RKO (cell line): ENCODE data around the gene LRRC41.
A peak's percentile ranks its signal among the peaks of the same experiment; 100 is the strongest.
"Not testable (repeated sequence)": the region's sequence is repeated elsewhere in the genome, so short reads cannot be mapped to it uniquely, and the experiment has no call there.

Source experiments
- DNase-seq: peaks from one replicate; pipeline ENCODE4 v3.0.0-alpha.2; 2016; ENCODE audit warnings: low spot score

LRRC41 gene, protein sequence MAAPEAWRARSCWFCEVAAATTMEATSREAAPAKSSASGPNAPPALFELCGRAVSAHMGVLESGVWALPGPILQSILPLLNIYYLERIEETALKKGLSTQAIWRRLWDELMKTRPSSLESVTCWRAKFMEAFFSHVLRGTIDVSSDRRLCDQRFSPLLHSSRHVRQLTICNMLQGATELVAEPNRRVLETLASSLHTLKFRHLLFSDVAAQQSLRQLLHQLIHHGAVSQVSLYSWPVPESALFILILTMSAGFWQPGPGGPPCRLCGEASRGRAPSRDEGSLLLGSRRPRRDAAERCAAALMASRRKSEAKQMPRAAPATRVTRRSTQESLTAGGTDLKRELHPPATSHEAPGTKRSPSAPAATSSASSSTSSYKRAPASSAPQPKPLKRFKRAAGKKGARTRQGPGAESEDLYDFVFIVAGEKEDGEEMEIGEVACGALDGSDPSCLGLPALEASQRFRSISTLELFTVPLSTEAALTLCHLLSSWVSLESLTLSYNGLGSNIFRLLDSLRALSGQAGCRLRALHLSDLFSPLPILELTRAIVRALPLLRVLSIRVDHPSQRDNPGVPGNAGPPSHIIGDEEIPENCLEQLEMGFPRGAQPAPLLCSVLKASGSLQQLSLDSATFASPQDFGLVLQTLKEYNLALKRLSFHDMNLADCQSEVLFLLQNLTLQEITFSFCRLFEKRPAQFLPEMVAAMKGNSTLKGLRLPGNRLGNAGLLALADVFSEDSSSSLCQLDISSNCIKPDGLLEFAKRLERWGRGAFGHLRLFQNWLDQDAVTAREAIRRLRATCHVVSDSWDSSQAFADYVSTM

DNA sequence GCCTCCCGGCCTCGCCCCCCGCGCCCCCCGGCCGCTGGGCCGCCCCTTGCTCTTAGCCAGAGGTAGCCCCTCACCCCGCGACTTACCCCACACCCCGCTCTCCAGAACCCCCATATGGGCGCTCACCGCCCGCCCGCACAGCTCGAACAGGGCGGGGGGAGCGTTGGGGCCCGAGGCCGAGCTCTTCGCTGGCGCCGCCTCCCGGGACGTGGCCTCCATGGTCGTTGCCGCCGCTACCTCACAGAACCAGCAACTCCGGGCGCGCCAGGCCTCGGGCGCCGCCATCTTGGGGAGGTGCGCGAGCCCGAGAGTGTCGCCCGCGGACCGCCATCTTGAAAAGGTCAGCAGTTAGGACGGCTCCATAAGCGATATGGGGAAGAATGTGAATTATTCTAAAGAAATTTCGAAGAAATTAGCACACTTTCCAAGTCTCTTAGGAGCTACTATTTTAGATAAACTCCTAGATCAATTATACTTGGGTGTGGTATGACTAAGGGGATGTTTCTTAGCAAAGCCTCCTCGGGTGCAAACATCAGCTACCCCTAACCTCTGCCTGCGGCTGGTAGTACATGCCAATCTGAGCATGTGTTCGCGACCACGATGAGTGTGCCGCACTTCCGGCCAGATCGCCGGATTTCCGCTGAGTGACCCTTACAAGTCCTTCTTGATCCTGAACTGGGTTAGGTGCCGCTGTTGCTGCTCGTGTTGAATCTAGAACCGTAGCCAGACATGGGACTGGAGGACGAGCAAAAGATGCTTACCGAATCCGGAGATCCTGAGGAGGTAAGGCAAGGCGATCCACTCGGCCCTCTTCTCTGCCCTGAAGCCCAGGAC lies at the start of gene LRRC41, which contains the start of gene UQCRH:
LRRC41 (minus strand) TSS at position 579 of the 834 bp plus-strand sequence; CDS start at position 285, 294 bp downstream.
UQCRH (plus strand) TSS at position 661 of the 834 bp plus-strand sequence; CDS start at position 730, 69 bp downstream.
- peak; percentile 99 for DNase-seq

DNA sequence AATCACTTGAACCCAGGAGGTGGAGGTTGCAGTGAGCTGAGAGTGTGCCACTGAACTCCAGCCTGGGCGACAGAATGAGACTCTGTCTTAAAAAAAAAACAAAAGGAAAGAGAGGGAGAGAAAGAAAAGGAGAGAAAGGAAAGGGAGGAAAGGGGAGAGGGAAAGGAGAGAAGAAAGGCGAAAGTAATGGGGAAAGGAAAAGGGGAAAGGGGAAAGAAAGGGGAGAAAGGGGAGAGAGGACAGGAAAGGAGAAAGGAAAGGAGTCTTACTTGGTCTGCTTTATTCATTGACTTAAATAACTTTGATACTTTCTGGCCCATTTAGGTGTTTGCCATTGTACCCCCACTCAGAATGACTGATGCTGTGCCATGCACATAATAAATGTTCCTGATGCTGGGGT lies 48.9 kb upstream of the LRRC41 start:
- no peak for DNase-seq

DNA sequence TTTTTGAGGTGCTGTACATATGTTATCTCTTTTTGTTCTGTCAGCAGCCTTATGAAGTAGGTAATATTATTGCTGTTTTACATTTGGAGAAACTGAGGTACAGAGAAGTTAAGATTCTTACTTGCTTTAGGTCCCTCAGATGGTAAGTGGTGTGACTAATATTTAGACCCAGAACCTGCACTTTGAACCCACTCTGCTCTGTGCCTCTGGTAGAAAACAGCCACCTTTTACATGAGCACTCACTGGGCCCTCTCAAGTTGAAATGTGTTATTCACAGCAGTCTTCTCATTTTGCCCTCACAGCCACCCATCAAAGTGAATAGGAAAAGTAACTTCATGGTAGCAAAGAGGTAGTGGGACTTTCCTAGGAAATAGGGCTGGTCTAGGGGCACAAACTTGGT lies 41.9 kb upstream of the LRRC41 start:
- DNase-seq, result no peak

DNA sequence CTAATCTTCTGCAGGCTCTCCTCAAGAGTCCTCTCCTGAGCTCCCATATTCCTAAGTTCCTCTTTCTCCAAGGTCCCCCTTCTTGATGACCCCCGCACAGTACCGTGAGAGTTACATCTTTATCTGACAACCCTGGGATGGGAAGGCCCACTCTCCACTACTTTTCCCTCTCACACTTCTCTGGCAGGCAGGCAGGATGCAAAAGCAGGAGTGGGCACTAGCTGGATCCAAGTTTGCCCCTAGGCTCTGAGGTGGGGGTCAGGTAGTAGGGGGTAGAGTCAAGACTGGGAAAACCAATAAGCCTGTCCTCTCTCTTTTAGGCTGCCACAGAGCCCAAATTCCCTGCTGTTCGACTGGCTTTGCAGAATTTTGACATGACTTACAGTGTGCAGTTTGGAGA lies 41.1 kb upstream of the LRRC41 start:
- DNase-seq, result no peak

DNA sequence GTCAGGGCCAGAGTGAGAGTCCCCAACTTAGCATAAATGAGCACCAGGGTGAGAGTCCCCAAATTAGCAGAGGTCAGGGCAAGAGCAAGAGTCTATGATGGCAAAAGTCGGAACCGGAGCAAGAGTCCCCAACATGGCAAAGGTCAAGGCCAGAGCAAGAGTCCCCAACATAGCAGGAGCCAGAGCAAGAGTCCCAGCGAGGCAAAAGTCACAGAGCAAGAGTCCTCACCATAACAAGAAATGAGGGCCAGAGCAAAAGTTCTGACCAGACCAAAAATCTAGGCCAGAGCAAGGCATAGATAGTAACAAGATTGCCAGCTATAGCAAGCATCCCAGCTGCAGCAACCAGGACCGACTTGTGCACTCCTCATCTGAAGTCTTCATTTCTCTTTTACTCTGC lies 40.3 kb upstream of the LRRC41 start:
- DNase-seq, result no peak

DNA sequence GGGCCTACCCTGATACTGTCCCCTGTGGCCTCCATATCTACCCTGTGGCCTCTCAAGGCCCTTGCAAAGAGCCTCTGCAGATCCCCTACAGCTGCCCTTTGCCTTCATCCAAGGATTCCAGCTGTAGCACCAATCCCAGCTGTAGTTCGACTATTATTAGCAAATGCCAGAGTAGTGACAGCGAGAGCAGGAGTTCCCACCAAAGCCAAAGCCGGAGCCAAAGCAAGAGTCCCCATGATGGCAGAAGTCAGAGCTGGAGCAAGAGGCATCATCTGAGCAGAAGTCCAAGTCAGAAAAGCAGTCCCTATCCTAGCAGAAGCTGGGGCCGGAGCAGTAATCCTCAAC lies 39.9 kb upstream of the LRRC41 start:
- no peak for DNase-seq

DNA sequence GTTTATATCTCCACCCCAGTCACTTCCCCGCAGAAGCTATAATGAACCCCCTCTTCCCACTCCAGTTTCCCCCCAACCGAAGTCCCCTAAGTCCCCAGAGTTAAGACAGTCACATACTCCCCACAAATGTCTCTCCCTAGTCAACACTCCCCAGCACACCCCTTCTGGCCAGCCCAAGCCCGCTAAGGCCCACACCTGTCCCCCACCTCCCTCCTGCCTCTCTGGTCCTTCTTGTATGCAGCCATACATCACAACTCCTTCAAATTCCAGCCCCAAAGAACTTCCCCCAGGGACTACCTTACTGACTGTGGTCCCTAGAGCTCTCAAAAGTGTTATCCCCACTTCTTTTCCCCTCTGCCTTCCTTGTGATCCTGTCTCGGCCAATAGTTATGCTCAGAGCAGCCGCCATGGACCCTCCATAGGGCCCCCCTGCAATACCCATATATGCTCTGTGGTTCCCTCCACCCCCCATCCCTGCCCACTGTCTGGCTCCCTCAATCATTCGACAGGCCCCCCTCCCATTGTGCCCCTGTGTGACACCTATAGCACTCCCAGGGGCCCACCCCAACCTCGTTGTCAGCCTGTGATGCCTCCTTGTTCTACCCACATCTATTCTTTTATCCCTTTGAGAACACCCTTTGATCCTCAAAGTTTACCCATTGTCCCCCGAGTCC lies 39.4 kb upstream of the LRRC41 start:
- no peak for DNase-seq

DNA sequence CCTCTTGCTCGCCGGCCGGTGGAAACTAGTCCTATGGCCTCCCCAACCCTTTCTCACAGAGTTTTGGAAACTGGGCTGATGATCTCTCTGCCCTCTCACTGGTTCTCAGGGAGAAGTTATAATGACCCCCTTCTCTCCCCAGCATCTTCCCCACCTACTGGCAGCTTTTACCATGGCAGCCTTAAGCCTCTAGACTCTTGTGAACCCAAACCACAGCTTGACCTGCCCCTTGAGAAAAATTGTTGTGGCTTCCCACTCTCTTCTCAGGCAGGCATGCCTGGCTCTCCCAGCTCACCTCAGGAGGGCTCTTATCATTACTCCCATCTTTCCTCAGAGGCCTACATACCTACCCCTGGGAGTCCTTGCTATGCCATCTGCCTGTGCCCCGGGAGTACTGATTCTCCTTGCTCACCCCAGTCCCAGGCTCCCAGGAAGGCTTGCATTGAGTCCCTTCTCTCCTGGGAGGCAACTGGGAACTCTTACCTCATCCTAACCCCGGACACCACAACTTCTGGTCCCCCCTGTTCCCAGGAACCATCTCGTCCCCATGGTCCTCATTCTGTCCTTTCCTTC lies 38.8 kb upstream of the LRRC41 start:
- peak; percentile 51 for DNase-seq

DNA sequence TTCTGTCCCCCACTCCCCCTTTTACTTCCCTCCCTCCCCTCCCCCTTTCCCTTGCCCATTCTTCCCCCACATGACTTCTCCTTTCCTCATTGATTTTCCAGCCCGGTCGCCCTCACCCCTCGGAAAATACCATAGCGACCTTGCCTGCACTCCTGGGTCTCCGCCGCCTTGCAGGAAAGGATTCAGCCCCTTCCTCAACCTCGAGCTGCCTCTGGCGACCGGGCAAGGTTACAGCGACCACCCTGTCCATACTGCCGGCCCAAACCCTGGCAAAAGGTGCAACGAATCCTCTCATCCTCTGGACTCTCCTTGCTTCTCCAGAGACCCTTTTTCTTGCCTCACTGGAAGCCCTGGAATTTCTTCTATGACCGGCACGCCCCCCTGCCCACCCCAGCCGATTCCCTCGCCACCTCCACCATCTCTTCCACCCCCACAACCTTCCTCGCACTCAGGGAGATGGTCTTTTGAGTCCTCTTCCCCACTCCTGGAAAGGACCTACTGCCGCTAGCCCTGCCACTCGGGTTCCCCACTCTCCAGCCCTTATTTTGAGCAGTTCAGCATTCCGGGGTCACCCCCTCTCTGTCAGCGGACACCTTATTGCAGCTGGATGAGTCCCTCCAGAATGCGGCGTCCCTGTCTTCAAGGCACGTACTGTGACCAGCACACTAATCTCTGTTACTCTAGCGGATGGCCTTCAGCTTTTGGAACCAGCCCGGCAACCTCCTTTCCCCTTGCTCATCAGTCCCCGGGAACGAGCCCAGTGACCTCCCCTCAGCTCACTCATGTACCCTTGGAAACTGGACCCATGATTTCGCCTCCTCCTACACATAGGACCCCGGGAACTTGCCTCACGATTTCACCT lies 38.0 kb upstream of the LRRC41 start:
- no peak for DNase-seq

DNA sequence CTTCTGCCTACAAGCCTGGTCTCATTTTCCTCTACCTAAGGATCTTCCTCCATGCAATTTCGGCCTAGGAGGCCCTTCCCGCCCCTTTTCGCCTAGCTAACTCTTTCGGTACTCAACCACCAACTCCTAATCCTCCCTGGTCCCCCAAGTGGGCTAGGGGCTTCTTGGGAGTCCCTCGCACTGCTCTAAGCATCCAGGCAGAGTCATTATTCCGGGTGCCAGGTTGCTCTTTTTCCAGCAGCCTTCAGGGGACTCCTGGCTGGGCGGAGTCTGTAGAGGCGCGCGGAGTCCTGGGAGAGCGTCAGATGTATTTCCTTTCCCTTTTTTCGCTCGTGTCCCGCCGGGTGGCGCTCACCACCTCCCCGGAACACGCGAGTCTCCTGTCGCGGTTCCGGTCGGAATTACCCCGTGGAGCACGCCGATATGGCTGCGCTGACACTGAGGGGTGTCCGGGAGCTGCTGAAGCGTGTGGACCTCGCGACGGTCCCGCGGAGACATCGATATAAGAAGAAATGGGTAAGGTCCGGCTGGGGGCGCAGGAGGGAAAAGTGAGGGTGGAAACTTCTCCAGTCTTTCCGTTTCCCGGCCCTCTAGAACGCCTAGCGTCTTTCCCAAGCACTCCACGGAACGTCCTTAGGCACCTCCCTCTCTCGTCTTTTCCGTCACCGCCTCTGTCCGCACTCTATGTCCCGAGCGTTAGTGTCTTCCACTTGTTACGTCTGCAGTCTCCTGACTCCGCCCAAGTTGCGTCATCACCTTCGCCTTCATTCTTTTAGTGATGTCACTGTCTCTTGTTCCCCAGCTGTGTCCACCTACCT lies 37.2 kb upstream of the LRRC41 start, which contains the start of gene NSUN4:
NSUN4 (plus strand) TSS at position 404 of the 818 bp plus-strand sequence; CDS start at position 424, 20 bp downstream.
- peak; percentile 95 for DNase-seq

DNA sequence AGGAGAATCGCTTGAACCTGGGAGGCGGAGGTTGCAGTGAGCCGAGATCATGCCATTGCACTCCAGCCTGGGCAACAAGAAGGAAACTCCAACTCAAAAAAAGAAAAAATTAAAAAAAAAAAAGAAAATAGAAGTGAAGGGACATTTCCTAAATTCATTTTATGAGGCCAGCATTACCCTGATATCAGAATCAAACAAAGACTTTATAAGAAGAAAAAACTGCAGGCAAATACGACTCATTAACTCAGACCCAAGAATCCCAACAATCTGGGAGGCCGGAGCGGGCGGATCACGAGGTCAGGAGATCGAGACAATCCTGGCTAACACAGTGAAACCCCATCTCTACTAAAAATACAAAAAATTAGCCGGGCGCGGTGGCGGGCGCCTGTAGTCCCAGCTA lies 34.0 kb upstream of the LRRC41 start:
- not testable (repeated sequence) for DNase-seq

DNA sequence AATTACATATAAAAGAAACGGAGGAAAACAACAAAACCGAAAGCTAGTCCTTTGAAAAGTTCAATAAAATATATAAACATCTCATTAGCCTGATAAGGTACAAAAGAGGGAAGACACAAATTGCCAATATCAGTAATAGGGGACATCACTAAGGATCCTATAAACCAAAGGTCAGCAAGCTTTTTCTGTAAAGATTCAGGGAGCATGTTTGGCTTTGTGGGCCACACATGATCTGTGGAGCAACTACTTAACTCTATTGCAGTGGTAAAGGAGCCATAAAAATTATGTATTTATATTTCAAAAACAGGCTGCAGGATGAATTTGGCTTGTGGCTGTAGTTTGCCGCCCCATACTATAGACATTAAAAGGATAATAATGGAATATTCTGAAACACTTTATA lies 31.7 kb upstream of the LRRC41 start:
- DNase-seq, result no peak

DNA sequence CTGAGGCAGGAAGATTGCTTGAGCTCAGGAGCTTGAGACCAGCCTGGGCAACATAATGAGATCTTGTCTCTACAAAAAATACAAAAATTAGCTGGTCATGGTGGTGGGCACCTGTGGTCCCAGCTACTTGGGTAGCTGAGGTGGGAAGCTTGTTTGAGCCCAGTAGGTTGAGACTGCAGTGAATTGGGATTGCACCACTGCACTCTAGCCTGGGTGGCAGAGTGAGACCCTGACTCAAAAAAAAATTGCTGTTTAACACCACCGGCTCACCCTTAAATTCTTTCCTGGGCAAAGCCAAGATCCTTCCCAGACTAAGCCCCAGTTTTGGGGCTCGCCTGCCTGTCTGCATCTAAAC lies 30.6 kb upstream of the LRRC41 start:
- DNase-seq, result no peak

DNA sequence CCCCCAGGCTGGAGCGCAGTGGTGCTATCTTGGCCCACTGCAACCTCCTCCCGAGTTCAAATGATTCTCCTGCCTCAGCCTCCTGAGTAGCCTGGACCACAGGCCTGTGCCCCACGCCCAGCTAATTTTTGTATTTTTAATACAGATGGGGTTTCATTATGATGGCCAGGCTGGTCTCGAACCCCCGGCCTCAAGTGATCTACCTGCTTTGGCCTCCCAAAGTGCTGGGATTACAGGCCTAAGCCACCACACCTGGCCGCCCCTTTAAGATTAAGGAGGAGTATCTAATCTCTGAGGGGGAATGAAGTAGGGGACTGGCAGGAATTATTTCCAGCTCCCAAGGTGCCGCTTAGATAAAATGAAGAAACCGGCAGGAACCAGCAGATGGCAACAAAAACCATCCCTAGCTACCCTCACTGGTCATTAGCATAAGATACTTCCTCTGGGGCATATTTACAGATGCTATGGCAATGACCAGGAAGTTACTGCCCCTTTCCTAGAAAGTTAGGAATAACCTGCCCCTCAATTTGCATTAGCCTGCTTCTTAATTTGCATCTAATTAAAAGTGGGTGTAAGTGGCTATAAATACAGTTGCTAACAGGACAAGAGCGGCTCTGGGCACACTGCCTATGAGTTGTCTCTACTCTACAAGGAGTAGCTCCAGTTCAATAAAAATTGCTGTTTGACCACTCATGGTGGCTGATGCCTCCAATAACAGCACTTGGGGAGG lies 30.0 kb upstream of the LRRC41 start:
- DNase-seq, result peak; percentile 73

DNA sequence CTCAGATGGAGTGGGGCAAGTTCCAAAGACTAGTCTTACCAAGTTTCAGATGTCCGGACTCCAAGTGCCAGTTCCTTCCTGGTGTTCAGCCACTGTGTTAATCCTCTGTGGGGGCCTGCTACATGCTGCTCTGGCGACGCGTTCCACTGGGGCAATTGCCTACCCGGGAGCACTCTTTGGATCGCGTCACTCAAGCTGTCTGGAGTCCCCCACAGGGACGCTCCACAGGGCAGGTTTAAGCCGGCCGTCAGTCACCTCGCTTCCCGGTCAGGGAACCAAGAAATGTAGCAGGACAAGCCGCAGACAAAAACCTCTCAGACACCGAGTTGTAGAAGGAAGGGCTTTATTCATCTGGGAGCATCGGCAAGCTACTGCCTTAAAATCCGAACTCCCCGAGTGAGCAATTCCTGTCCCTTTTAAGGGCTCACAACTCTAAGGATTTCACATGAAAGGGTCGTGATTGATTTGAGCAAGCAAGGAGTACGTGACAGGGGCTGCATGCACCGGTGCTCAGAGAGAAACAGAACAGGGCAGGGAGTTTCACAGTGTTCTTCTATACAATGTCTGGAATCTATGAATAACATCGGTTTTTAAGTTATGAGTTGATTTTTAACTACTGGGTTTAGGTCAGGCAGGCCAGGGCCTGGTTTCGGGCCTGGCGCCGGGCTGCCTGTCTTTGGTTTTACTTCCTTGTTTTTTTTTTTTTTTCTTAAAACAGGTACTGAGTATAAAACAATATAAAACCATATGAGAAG lies 28.5 kb upstream of the LRRC41 start:
- DNase-seq, result not testable (repeated sequence)

DNA sequence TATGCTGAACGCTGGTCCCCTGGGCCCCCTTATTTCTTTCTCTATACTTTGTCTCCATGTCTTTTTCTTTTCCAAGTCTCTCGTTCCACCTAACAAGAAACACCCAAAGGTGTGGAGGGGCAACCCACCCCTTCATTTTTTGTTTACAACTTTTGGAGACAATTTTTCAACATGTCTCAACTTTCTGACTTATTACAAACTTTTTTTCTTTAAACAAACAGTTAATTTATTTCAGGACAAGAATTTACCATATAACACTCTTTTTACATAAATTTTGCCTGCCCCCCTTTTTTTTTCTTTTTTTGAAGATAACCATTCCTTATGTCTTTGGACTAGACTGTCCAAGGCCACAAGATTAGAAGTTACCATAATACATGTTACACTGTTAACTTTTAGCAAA lies 27.0 kb upstream of the LRRC41 start:
- not testable (repeated sequence) for DNase-seq

DNA sequence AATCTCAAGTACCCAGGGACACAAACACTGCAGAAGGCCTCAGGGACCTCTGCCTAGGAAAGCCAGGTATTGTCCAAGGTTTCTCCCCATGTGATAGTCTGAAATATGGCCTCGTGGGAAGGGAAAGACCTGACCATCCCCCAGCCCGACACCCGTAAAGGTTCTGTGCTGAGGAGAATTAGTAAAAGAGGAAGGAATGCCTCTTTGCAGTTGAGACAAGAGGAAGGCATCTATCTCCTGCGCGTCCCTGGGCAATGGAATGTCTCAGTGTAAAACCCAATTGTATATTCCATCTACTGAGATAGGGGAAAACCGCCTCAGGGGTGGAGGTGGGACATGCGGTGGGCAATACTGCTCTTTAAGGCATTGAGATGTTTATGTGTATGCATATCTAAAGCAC lies 26.4 kb upstream of the LRRC41 start:
- DNase-seq, result not testable (repeated sequence)

DNA sequence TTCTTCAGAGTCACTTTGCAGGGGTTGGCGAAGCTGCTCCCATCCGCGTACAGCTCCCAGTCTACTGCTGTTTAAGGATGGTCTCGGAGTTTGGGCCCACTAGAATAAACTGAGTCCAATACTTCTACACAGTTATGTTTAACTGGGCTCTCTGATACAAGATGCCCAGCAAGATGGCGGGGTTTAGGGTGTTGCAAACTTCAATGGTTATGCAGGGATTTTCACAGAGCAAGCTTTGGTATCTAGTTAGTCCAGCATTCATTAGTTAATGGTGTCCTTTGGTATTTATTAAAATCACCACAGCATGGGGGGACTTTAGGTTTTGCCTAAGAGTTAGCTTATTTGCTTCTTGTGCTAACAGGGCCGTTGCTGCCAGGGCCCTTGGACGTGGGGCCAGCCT lies 24.8 kb upstream of the LRRC41 start:
- DNase-seq, result not testable (repeated sequence)
